ENCODE data around the gene NEGR1.

The NEGR1 gene

GRCh38 chr1:71350805-71351204, 931.5 kb downstream of the NEGR1 start:
- TF ChIP-seq CTCF (IDR thresholded peaks at IDR 0.05; ENCODE audit: low read depth, low read length), result no peak
- no peak overlapping the region for H3K4me3 ChIP-seq (replicated peaks in 1 of 2; ENCODE audit: low read depth in 2 of 2, low read length in 2 of 2)
- peak; percentile 72 to 75 for DNase-seq (ENCODE audit: low read depth in 2 of 2)

GRCh38 chr1:71350330-71350729, 932.0 kb downstream of the NEGR1 start:
- no peak for DNase-seq (ENCODE audit: low read depth in 2 of 2)
- H3K4me3 ChIP-seq (replicated peaks in 1 of 2; ENCODE audit: low read depth in 2 of 2, low read length in 2 of 2), result no peak overlapping the region
- no peak for TF ChIP-seq CTCF (IDR thresholded peaks at IDR 0.05; ENCODE audit: low read depth, low read length)

Data from cardiac fibroblast (primary cell).